Measurements from ENCODE around the gene KANSL1L. TPM values are rescaled to one million over a fixed set of nuclear protein-coding genes. Genes with fewer than 3 reads are reported as not detected.

KANSL1L gene
- total RNA-seq, 1 donor from 2014 or later = 36.3 TPM

DNA sequence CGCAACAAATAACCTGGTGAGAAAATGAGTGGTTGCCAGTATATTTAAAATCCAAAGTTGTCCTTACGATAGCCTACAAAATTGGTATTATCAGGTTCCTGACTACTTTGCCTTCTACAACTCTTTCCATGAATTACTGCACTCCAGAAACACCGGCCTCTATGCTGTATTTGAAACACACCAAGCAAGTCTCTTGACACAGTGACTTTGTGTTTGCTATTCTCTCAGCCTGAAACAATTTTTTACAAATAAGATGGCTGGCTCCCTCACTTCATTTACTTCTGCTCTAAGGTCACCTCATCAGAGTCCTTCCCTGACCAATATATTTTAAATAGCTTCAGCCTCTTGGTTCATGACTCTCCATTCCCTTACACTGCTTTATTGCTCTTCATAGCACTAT is 12.2 kb downstream of the KANSL1L start:
- DNase-seq = no peak
- H3K27ac ChIP-seq = no peak overlapping the region
- H3K9me3 ChIP-seq = no peaks in the 10 kb centered on the region
- peaks cover 4% of the 10 kb centered on the region for H3K36me3 ChIP-seq
- intact Hi-C loops (cut with DNase I) = no loop called here
- peaks cover 11% of the 10 kb centered on the region for H3K4me1 ChIP-seq
- H3K4me3 ChIP-seq = no peak overlapping the region
- H3K27me3 ChIP-seq = no peaks in the 10 kb centered on the region
- no peak for ATAC-seq
- TF ChIP-seq, protein P1, sequence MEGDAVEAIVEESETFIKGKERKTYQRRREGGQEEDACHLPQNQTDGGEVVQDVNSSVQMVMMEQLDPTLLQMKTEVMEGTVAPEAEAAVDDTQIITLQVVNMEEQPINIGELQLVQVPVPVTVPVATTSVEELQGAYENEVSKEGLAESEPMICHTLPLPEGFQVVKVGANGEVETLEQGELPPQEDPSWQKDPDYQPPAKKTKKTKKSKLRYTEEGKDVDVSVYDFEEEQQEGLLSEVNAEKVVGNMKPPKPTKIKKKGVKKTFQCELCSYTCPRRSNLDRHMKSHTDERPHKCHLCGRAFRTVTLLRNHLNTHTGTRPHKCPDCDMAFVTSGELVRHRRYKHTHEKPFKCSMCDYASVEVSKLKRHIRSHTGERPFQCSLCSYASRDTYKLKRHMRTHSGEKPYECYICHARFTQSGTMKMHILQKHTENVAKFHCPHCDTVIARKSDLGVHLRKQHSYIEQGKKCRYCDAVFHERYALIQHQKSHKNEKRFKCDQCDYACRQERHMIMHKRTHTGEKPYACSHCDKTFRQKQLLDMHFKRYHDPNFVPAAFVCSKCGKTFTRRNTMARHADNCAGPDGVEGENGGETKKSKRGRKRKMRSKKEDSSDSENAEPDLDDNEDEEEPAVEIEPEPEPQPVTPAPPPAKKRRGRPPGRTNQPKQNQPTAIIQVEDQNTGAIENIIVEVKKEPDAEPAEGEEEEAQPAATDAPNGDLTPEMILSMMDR (IDR thresholded peaks at IDR 0.05) = no peak

- Histone ChIP-seq H3K9me3 (no peaks in the 10 kb centered on the region), H3K4me1 (peaks cover 11% of the 10 kb centered on the region), H3K4me3 (no peak overlapping the region), H3K27me3 (no peaks in the 10 kb centered on the region), H3K27ac (no peak overlapping the region), H3K36me3 (peaks cover 12% of the 10 kb centered on the region)
- no peak for ATAC-seq
- DNase-seq = no peak
- intact Hi-C loops (cut with DNase I) = no loop called here
- TF ChIP-seq, protein P1 (IDR thresholded peaks at IDR 0.05) = no peak
Measured at GRCh38 chr2:210158236-210158635, 13.0 kb downstream of the KANSL1L start.

- DNase-seq (no peak), ATAC-seq (no peak)
- Histone ChIP-seq H3K4me1 (peaks cover 5% of the 10 kb centered on the region), H3K4me3 (no peak overlapping the region), H3K36me3 (peaks cover 17% of the 10 kb centered on the region), H3K27ac (no peak overlapping the region), H3K9me3 (no peaks in the 10 kb centered on the region), H3K27me3 (no peaks in the 10 kb centered on the region)
- intact Hi-C loops (cut with DNase I) = no loop called here
- TF ChIP-seq, protein P1 (IDR thresholded peaks at IDR 0.05) = no peak
Measured at GRCh38 chr2:210157526-210157925, 13.7 kb downstream of the KANSL1L start.

DNA sequence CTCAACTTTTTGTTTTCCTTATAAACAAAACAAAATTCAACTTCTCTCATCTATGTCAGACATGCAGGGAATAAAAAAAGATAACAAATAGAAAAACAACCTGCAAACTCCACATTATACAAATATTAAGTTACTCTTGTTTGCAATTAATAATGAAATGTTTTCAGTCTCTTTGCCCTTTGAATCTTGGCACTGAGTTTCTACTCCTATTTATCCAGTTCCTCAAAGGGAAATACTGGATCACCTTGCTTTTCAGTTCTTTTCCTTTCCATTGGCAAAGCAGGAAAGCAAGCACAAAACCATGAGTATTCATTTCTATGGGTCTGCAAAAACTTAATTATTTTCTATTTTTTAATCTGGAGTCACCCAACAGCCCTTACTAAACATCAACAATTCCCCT is 23.6 kb downstream of the KANSL1L start:
- H3K4me3 ChIP-seq = no peak overlapping the region
- no peaks in the 10 kb centered on the region for H3K4me1 ChIP-seq
- H3K36me3 ChIP-seq = peaks cover 24% of the 10 kb centered on the region
- no peak for ATAC-seq
- H3K27me3 ChIP-seq = no peaks in the 10 kb centered on the region
- no peaks in the 10 kb centered on the region for H3K9me3 ChIP-seq
- intact Hi-C loops (cut with DNase I) = no loop called here
- no peak for DNase-seq
- TF ChIP-seq, protein P1 (IDR thresholded peaks at IDR 0.05) = no peak
- no peak overlapping the region for H3K27ac ChIP-seq

DNA sequence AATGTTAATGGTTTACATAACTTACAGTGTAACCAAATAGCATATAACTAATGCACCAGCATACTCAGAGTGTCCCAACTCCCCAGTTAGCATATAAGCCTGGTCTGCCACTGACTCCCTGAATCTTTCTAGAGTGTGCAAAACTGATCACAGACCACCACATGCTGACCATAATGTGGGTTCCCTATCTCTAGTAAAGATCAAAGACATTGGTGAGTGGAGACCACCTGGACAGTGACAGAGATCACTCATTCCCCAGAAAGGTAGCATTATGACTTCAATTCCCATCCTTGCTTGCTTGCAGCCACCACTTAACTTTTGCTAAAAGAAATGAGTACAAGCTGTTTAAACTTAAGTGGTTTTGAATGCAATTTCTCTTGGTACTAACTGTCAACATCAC is 39.0 kb downstream of the KANSL1L start:
- no peak for DNase-seq
- ATAC-seq = no peak
- intact Hi-C loops (cut with DNase I) = no loop called here
- no peaks in the 10 kb centered on the region for H3K9me3 ChIP-seq
- no peaks in the 10 kb centered on the region for H3K4me1 ChIP-seq
- peaks cover 13% of the 10 kb centered on the region for H3K36me3 ChIP-seq
- H3K27ac ChIP-seq = no peak overlapping the region
- TF ChIP-seq, protein P1 (IDR thresholded peaks at IDR 0.05) = no peak
- no peaks in the 10 kb centered on the region for H3K27me3 ChIP-seq
- H3K4me3 ChIP-seq = no peak overlapping the region

DNA sequence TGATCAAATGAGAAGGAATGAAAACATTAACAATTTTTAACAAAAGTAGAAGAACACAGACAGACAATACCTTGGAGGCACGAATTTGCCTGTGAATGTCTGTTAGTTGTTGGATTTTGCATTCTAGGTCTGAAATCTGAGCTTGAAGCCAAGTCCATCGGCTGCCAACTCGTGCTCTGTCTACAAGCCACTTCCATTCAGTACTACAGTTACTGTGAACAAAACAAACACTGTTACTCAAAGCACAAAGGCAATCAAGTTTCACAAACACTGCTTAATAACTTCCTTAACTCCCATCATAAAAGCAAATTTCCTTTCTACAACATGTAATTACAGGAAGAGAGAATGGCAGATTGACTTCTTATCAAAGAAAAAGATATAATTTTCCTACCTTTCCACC is 42.2 kb downstream of the KANSL1L start:
- no peak overlapping the region for H3K4me3 ChIP-seq
- peaks cover 25% of the 10 kb centered on the region for H3K36me3 ChIP-seq
- no peaks in the 10 kb centered on the region for H3K4me1 ChIP-seq
- no peak overlapping the region for H3K27ac ChIP-seq
- intact Hi-C loops (cut with DNase I) = no loop called here
- TF ChIP-seq, protein P1 (IDR thresholded peaks at IDR 0.05) = no peak
- peaks cover 9% of the 10 kb centered on the region for H3K9me3 ChIP-seq
- DNase-seq (no peak), ATAC-seq (no peak)
- no peaks in the 10 kb centered on the region for H3K27me3 ChIP-seq
